Measurements from ENCODE around the gene LLGL2. TPM values are rescaled to one million over a fixed set of nuclear protein-coding genes. Genes with fewer than 3 reads are reported as not detected.
A peak's percentile ranks its signal among the peaks of the same experiment; 100 is the strongest.

Gene LLGL2
- total and polyA plus RNA-seq, 3 experiments from 2014 or later, result 17.1 to 39.5 (median 17.8) TPM

- Histone ChIP-seq H3K27ac (ENCODE audit: low read depth, low read length) (no peak overlapping the region), H3K4me3 (ENCODE audit: low read length) (no peak overlapping the region), H3K27me3 (ENCODE audit: insufficient read depth, low read length, poor library complexity, severe bottlenecking) (no peaks in the 10 kb centered on the region), H3K36me3 (ENCODE audit: insufficient read depth, low read length) (peaks cover 19% of the 10 kb centered on the region), H3K4me1 (ENCODE audit: insufficient read depth, low read length) (peaks cover 22% of the 10 kb centered on the region), H3K9me3 (ENCODE audit: low read length) (no peaks in the 10 kb centered on the region)
- Mint-ChIP-seq H3K36me3 (peaks cover under 1 to 48% (median 6%) of the 10 kb centered on the region in 3 donors), H3K9me3 (no peaks in the 10 kb centered on the region), H3K4me1 (peaks cover 23 to 31% (median 23%) of the 10 kb centered on the region in 3 donors), H3K27ac (peak overlapping the region in 4 of 8 donors; percentile 12 to 61 (median 46)), H3K27me3 (no peaks in the 10 kb centered on the region), H3K4me3 (peak overlapping the region in 3 of 7 donors; percentile 5 to 88 (median 80))
- POLR2A ChIA-PET, result no interaction called here
- DNase-seq, result no peak
- CTCF ChIA-PET, result interaction anchor here (0.9 to 2.2 kb wide), 4 partner anchors 7 to 19 kb away, joined by 3 to 18 read pairs (median 4); partner anchors contain the start of gene TSEN54
Measured at GRCh38 chr17:75523647-75524046, 1.9 kb upstream of the LLGL2 start.

- Mint-ChIP-seq H3K4me1 (peaks cover 16 to 24% (median 16%) of the 10 kb centered on the region in 3 donors), H3K27me3 (no peaks in the 10 kb centered on the region), H3K36me3 (peaks cover 0 to 44% (median 0%) of the 10 kb centered on the region in 3 donors), H3K9me3 (no peaks in the 10 kb centered on the region), H3K4me3 (peak overlapping the region; percentile 65 to 88 (median 69)), H3K27ac (peak overlapping the region in 6 of 8 donors; percentile 35 to 94 (median 56))
- peaks cover 19% of the 10 kb centered on the region for H3K36me3 ChIP-seq (ENCODE audit: insufficient read depth, low read length)
- H3K27me3 ChIP-seq (ENCODE audit: insufficient read depth, low read length, poor library complexity, severe bottlenecking), result no peaks in the 10 kb centered on the region
- DNase-seq, result peak in 1 of 5 donors; percentile 5
- no peak overlapping the region for H3K27ac ChIP-seq (ENCODE audit: low read depth, low read length)
- H3K9me3 ChIP-seq (ENCODE audit: low read length), result no peaks in the 10 kb centered on the region
- ChIA-PET CTCF (interaction anchor here (0.9 to 2.2 kb wide), 5 partner anchors 8 to 99 kb away, joined by 3 to 18 read pairs (median 4); partner anchors contain the start of gene TSEN54), POLR2A (interaction anchor here (3.7 kb wide), 1 partner anchor 7 kb away, joined by 44 read pairs; the partner anchor contains the start of gene TSEN54)
- H3K4me1 ChIP-seq (ENCODE audit: insufficient read depth, low read length), result peaks cover 15% of the 10 kb centered on the region
- no peak overlapping the region for H3K4me3 ChIP-seq (ENCODE audit: low read length)
Measured at GRCh38 chr17:75524269-75524969, 1.1 kb upstream of the LLGL2 start.

- peaks cover 12% of the 10 kb centered on the region for H3K36me3 ChIP-seq (ENCODE audit: insufficient read depth, low read length)
- no peaks in the 10 kb centered on the region for H3K27me3 ChIP-seq (ENCODE audit: insufficient read depth, low read length, poor library complexity, severe bottlenecking)
- DNase-seq, result no peak
- Mint-ChIP-seq H3K36me3 (peaks cover 0 to 40% (median 0%) of the 10 kb centered on the region in 3 donors), H3K9me3 (no peaks in the 10 kb centered on the region), H3K27me3 (no peaks in the 10 kb centered on the region), H3K27ac (peak overlapping the region in 5 of 8 donors; percentile 42 to 81 (median 51)), H3K4me3 (peak overlapping the region; percentile 79 to 91 (median 86)), H3K4me1 (peaks cover 12 to 22% (median 15%) of the 10 kb centered on the region in 3 donors)
- peak overlapping the region; percentile 63 for H3K4me3 ChIP-seq (ENCODE audit: low read length)
- POLR2A ChIA-PET, result interaction anchor here (1.1 to 3.7 kb wide), 4 partner anchors 9 to 70 kb away, joined by 3 to 44 read pairs (median 9); partner anchors contain the start of genes TMEM94 and TSEN54
- peaks cover 11% of the 10 kb centered on the region for H3K4me1 ChIP-seq (ENCODE audit: insufficient read depth, low read length)
- no peak overlapping the region for H3K27ac ChIP-seq (ENCODE audit: low read depth, low read length)
- CTCF ChIA-PET, result interaction anchor here (0.9 to 2.3 kb wide), 5 partner anchors 8 to 223 kb away, joined by 3 to 18 read pairs (median 4); partner anchors contain the start of gene TSEN54
- no peaks in the 10 kb centered on the region for H3K9me3 ChIP-seq (ENCODE audit: low read length)
Measured at GRCh38 chr17:75525806-75526554, 483 bp downstream of the LLGL2 start.

GRCh38 chr17:75526555-75527270 is 1.2 kb downstream of the LLGL2 start:
- Histone ChIP-seq H3K4me1 (ENCODE audit: insufficient read depth, low read length) (peaks cover 11% of the 10 kb centered on the region), H3K27ac (ENCODE audit: low read depth, low read length) (no peak overlapping the region), H3K9me3 (ENCODE audit: low read length) (no peaks in the 10 kb centered on the region), H3K4me3 (ENCODE audit: low read length) (peak overlapping the region; percentile 63), H3K36me3 (ENCODE audit: insufficient read depth, low read length) (peaks cover 12% of the 10 kb centered on the region), H3K27me3 (ENCODE audit: insufficient read depth, low read length, poor library complexity, severe bottlenecking) (no peaks in the 10 kb centered on the region)
- Mint-ChIP-seq H3K4me1 (peaks cover 12 to 24% (median 15%) of the 10 kb centered on the region in 3 donors), H3K27ac (peak overlapping the region in 6 of 8 donors; percentile 42 to 85 (median 61)), H3K9me3 (no peaks in the 10 kb centered on the region), H3K36me3 (peaks cover 0 to 38% (median 0%) of the 10 kb centered on the region in 3 donors), H3K4me3 (peak overlapping the region; percentile 79 to 91 (median 86)), H3K27me3 (no peaks in the 10 kb centered on the region)
- ChIA-PET POLR2A (interaction anchor here (0.7 to 3.7 kb wide), 3 partner anchors 9 to 15 kb away, joined by 4 to 44 read pairs (median 11); partner anchors contain the start of gene TSEN54), CTCF (interaction anchor here (0.9 to 2.3 kb wide), 5 partner anchors 8 to 222 kb away, joined by 3 to 13 read pairs (median 4); partner anchors contain the start of gene TSEN54)
- DNase-seq, result peak in 1 of 5 donors; percentile 16

GRCh38 chr17:75530837-75531720 is 5.6 kb downstream of the LLGL2 start:
- POLR2A ChIA-PET, result interaction anchor here (0.6 kb wide), 1 partner anchor 136 kb away, joined by 4 read pairs; the partner anchor contains the start of gene RECQL5
- H3K4me3 ChIP-seq (ENCODE audit: low read length), result no peak overlapping the region

GRCh38 chr17:75531721-75532072 is 6.2 kb downstream of the LLGL2 start:
- Mint-ChIP-seq H3K9me3 (no peaks in the 10 kb centered on the region), H3K36me3 (peaks cover 0 to 19% (median 2%) of the 10 kb centered on the region in 3 donors), H3K4me1 (peaks cover 37 to 43% (median 37%) of the 10 kb centered on the region in 3 donors), H3K27ac (no peak overlapping the region), H3K4me3 (no peak overlapping the region), H3K27me3 (no peaks in the 10 kb centered on the region)
- Histone ChIP-seq H3K27me3 (ENCODE audit: insufficient read depth, low read length, poor library complexity, severe bottlenecking) (no peaks in the 10 kb centered on the region), H3K27ac (ENCODE audit: low read depth, low read length) (no peak overlapping the region), H3K9me3 (ENCODE audit: low read length) (no peaks in the 10 kb centered on the region), H3K36me3 (ENCODE audit: insufficient read depth, low read length) (no peaks in the 10 kb centered on the region), H3K4me3 (ENCODE audit: low read length) (no peak overlapping the region), H3K4me1 (ENCODE audit: insufficient read depth, low read length) (peaks cover 33% of the 10 kb centered on the region)
- no peak for DNase-seq
- POLR2A ChIA-PET, result no interaction called here
- CTCF ChIA-PET, result interaction anchor here (1.5 kb wide), 1 partner anchor 99 kb away, joined by 3 read pairs; no protein-coding TSS in a partner anchor

More at GRCh38 chr17:75530837-75531720, 5.6 kb downstream of the LLGL2 start:
- Histone ChIP-seq H3K27me3 (ENCODE audit: insufficient read depth, low read length, poor library complexity, severe bottlenecking) (no peaks in the 10 kb centered on the region), H3K9me3 (ENCODE audit: low read length) (no peaks in the 10 kb centered on the region), H3K27ac (ENCODE audit: low read depth, low read length) (no peak overlapping the region), H3K36me3 (ENCODE audit: insufficient read depth, low read length) (no peaks in the 10 kb centered on the region), H3K4me1 (ENCODE audit: insufficient read depth, low read length) (peaks cover 35% of the 10 kb centered on the region)
- DNase-seq, result no peak
- Mint-ChIP-seq H3K27ac (peak overlapping the region in 1 of 8 donors; percentile 44), H3K9me3 (no peaks in the 10 kb centered on the region), H3K4me1 (peaks cover 39 to 44% (median 40%) of the 10 kb centered on the region in 3 donors), H3K27me3 (no peaks in the 10 kb centered on the region), H3K4me3 (peak overlapping the region in 1 of 7 donors; percentile 56), H3K36me3 (peaks cover 0 to 19% (median 2%) of the 10 kb centered on the region in 3 donors)
- CTCF ChIA-PET, result no interaction called here

Measured in CD8-positive, alpha-beta memory T cell (primary cell).